GDM1 (cell line): Measurements from ENCODE around the gene ZNFX1.
A peak's percentile ranks its signal among the peaks of the same experiment; 100 is the strongest.
"Not testable (repeated sequence)": the region's sequence is repeated elsewhere in the genome, so short reads cannot be mapped to it uniquely, and the experiment has no call there.

Experiments used
- DNase-seq: peaks from one replicate; lab custom pipeline; 2025; lab: John Stamatoyannopoulos, UW

Gene ZNFX1

GRCh38 chr20:49278036-49278817 lies at the start of gene ZNFX1:
ZNFX1 (minus strand) TSS chr20:49278057; CDS start chr20:49275839, 2,218 bp downstream.
- peak; percentile 97 for DNase-seq

GRCh38 chr20:49326026-49326425 lies 48.2 kb upstream of the ZNFX1 start:
- no peak for DNase-seq

- no peak for DNase-seq
Observed at GRCh38 chr20:49324306-49324705, 46.4 kb upstream of the ZNFX1 start.

- DNase-seq: peak; percentile 85
Observed at GRCh38 chr20:49323622-49324238, 45.9 kb upstream of the ZNFX1 start.

- no peak for DNase-seq
Observed at GRCh38 chr20:49320460-49320859, 42.6 kb upstream of the ZNFX1 start.

GRCh38 chr20:49319208-49319809 lies 41.5 kb upstream of the ZNFX1 start:
- no peak for DNase-seq

GRCh38 chr20:49318430-49319207 lies 40.8 kb upstream of the ZNFX1 start:
- no peak for DNase-seq

- no peak for DNase-seq
Observed at GRCh38 chr20:49318091-49318429, 40.2 kb upstream of the ZNFX1 start.

GRCh38 chr20:49316704-49317103 lies 38.8 kb upstream of the ZNFX1 start:
- no peak for DNase-seq

- DNase-seq: no peak
Observed at GRCh38 chr20:49315580-49315979, 37.7 kb upstream of the ZNFX1 start.

GRCh38 chr20:49314052-49314451 lies 36.2 kb upstream of the ZNFX1 start:
- DNase-seq: not testable (repeated sequence)

GRCh38 chr20:49313283-49313682 lies 35.4 kb upstream of the ZNFX1 start:
- DNase-seq: no peak

GRCh38 chr20:49312661-49313060 lies 34.8 kb upstream of the ZNFX1 start:
- no peak for DNase-seq

- no peak for DNase-seq
Observed at GRCh38 chr20:49310705-49311104, 32.8 kb upstream of the ZNFX1 start.

- DNase-seq: no peak
Observed at GRCh38 chr20:49308875-49309274, 31.0 kb upstream of the ZNFX1 start.

GRCh38 chr20:49306903-49307620 lies 29.2 kb upstream of the ZNFX1 start:
- DNase-seq: no peak

GRCh38 chr20:49303065-49303552 lies 25.3 kb upstream of the ZNFX1 start:
- DNase-seq: no peak

- no peak for DNase-seq
Observed at GRCh38 chr20:49297605-49298530, 20.0 kb upstream of the ZNFX1 start.

- DNase-seq: not testable (repeated sequence)
Observed at GRCh38 chr20:49294002-49294654, 16.3 kb upstream of the ZNFX1 start.

- DNase-seq: no peak
Observed at GRCh38 chr20:49293122-49293521, 15.3 kb upstream of the ZNFX1 start.
